D721Med (cell line): Measurements from ENCODE around the gene AP3S2.
A peak's percentile ranks its signal among the peaks of the same experiment; 100 is the strongest.

Source experiments
- DNase-seq: peaks from one replicate; pipeline ENCODE4 v3.0.0; 2011; ENCODE audit warnings: low spot score; ENCODE audit not compliant: insufficient read length
- FAIRE-seq: peaks from 2 replicates; lab custom pipeline; 2011; peaks lifted over from hg19 to GRCh38; lab: Jason Lieb, UNC
- TF ChIP-seq, protein P1 (sequence below): IDR thresholded peaks from 2 replicates; pipeline ENCODE4 v1.5.1; 2012; ENCODE audit warnings: mild to moderate bottlenecking, control low read depth; ENCODE audit not compliant: insufficient read depth; ENCODE audit errors: missing control alignments

Gene AP3S2

DNA sequence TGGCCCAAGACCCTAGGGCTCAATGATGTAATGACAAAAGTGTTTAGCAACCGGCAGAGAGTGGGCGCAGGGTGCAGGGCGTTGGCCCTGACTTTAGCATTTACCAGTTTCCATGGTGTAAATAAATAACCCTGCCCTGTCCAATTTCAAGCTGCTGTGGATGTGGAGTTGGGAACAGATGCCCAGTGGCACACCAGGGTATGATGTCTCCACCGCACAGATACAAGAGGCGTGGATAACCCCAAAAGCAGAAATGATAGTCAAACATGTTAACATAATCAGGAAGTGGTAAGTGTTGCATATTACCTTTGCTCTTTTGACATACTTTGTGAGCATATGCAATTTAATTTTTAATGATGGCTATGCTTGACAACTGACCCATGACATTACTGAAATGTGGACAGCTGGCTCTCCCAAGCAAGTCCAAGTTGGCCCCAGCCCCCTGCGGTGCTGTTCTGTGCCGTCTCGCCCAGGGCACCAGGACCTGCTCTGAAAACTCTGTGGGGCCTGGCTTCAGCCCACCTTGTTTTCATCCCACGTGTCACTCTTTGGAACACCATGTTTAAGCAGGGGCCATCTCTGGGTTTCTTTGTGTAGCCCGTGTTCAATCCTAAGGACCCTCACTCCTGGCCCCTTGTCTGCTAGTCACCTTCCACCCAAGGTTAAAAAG lies 68.4 kb downstream of the AP3S2 start:
- FAIRE-seq (no peak), DNase-seq (no peak)
- TF ChIP-seq, protein P1, sequence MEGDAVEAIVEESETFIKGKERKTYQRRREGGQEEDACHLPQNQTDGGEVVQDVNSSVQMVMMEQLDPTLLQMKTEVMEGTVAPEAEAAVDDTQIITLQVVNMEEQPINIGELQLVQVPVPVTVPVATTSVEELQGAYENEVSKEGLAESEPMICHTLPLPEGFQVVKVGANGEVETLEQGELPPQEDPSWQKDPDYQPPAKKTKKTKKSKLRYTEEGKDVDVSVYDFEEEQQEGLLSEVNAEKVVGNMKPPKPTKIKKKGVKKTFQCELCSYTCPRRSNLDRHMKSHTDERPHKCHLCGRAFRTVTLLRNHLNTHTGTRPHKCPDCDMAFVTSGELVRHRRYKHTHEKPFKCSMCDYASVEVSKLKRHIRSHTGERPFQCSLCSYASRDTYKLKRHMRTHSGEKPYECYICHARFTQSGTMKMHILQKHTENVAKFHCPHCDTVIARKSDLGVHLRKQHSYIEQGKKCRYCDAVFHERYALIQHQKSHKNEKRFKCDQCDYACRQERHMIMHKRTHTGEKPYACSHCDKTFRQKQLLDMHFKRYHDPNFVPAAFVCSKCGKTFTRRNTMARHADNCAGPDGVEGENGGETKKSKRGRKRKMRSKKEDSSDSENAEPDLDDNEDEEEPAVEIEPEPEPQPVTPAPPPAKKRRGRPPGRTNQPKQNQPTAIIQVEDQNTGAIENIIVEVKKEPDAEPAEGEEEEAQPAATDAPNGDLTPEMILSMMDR: no peak

DNA sequence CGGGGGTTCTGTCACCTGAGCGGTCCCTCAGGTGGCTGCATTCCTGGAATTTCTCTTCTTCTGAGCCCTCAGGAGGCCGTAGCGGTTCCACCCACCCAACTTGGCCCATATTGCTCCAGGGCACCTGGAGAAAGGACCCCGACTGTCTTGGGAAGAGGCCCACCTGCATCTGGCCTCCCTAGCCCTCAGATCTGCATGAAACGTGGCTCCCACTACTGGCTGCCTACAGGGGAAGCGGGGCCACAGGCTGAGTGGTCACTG lies 69.3 kb downstream of the AP3S2 start:
- TF ChIP-seq, protein P1: no peak
- DNase-seq: no peak
- no peak for FAIRE-seq

DNA sequence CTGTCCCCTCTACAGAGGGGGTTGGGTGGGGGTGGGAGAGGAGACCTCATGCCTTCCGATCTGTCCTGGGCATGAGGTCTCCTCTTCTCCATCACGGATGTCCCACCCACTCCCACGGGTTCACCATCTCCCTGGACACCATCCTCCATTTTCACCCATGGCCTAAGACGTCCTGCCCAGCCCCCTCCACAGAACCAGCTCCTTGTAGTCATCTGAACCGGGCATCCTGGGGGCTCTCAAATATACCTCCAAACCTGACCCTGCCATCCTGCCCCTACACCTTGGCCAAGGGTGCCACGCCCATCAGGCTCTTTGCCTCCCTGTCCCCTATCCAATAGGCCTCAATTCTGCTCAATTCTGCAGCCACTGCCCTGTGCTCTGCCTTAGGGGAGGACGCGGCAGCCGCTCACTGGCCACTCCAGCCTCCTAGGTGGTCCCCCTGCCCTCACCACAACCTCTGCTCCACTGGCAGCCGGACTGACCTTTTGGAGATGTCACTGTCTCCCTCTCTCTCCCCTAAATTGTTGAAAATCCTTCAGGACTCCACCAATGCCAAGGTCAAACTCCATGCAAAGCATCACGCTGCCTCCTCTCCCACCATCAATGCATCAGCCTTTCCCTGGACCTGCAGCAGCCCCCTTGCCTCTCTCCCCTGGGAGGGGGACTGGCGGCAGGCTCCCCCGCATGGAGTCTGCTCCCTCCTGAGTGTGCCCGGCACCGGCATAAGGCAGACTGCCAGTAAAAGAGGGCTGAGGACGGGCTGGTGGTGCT lies 69.8 kb downstream of the AP3S2 start:
- no peak for FAIRE-seq
- TF ChIP-seq, protein P1: no peak

DNA sequence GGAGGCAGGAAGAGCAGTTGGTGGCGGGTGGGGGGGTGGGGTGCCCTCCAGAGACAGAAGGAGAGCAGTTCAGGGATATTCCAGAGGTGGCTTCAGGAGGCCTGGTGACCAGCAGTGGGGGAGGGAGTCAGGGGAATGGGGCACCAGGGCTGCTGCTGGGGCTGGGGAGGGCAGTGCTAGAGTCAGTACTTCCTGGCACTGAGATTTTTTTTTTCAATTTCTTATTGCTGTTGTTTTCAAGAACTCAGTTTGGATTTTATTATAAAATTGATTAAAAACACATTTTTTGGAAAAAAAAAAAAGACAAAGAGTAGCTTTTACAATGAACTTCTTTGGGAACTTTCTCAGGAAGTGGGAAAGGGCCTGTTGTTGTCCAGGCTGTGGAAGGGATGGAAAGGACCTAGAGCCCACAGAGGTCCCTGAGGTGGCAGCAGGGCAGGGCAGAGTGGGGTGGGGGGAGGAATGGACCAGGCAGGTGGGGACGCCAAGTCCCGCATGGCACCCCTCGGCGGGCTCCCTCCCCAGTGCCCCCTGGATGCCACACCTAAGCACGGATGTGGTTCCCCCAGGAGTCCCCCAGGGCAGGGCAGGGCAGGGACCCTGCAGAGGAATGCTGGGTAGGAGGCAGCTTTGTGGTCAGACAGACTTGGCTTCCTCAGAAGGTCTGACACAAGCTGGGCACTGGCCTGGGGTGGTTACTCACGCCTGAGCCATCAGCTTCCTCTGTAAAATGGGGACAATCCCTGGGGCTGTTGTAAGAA lies 70.7 kb downstream of the AP3S2 start:
- no peak for DNase-seq
- no peak for FAIRE-seq
- TF ChIP-seq, protein P1: no peak

More for the DNA sequence above, 69.8 kb downstream of the AP3S2 start:
- DNase-seq: no peak

DNA sequence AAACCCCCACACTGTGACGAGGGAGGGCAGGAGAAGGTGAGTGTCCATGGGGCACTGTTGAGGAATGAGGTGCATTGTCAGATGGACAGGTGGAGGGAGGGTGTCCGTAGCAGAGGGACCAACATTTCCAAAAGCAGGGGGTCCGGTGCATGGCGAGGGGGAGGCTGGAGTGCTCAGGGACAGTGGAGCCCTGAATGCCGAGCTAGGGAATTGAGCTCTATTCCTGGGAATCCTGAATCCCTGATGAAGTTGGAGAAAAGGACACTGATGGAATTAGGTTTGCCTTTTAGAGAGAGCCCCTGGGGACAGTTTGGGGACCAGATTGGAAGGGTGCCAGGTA lies 71.2 kb downstream of the AP3S2 start:
- DNase-seq (no peak), FAIRE-seq (no peak)
- TF ChIP-seq, protein P1: no peak

DNA sequence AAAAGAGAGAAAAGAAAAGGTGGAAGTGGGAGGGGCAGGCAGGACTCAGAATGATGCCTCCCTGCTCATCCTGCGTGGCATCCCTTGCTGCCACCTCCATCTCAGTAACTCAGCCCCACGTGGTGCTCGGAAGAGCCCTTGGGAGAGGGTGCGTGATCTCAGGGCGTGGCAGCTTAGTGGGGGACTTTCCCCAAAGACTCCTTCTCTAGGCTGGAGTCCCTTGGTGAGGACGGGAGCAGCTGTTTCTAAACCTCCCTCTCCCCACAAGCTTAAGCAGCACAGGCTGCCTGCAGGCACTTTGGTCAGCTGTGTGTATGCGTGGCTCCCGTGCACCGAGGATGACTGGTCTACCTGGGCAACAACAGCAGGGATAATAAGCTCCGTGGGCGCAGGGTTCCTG lies 71.8 kb downstream of the AP3S2 start:
- DNase-seq (peak; percentile 37), FAIRE-seq (no peak)
- TF ChIP-seq, protein P1: no peak
